Esophagus mucosa (tissue), 1 donor: ENCODE data around the gene ATXN1. TPM values are rescaled to one million over a fixed set of nuclear protein-coding genes. Genes with fewer than 3 reads are reported as not detected.
"Not testable (repeated sequence)": the region's sequence is repeated elsewhere in the genome, so short reads cannot be mapped to it uniquely, and the experiment has no call there.

Experiments
- ATAC-seq: fragments of 200-7000 bp; cut with Tn5 transposase; one replicate; pipeline ENCODE4 v1.9.1; 2020
- total RNA-seq: library from RNA; stranded (reverse); gene quantifications from one replicate; pipeline ENCODE4 v1.2.4, GENCODE V29; 2023
- donor health status: DM: yes; HTN: yes; CAD: no.

ATXN1 gene
- 29.3 TPM for total RNA-seq

DNA sequence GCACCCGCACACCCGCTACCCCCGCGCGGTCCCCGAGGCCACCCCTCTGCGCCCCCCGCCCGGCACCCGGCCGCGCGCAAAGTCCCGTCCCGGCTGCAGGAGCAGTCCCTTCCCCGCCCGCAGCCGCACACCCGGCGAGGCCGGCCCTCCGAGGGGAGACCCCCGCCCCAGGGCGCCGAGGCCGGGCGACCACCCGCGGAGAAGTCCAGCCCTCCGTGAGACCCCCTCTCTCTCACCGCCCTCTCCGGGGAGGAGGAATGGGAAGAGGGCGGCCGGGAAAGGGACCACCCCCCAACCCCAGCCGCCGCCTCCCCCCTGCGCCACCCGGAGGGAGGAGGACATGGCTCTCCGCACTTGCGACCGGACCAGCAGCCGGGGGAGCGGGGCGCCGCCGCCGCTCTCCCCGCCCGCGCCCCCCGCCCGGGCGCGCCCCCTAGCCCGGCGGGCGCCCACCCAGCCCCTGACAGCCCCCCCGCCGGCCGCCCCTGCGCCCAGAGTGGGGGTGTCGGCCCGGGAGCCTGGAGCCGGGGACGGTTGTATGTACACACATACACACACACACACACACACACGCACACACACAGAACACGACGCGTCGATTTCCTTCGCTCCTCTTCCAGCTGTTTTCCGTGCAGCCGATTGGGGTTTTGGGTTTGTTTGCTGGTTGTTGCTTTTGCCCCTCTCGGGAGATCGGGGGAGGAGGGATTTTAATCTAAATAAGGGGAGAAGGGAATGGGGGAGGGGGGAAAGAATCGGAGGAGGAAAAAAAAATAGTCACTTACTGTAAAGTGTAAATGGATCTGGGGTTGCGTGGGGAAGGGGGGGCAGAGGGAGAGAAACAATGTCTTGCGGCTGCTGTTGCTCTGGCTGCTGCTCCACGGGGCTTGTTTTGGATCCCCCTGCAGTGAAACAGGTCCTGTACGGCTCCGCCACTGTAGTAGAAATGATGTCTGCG lies at the start of gene ATXN1:
Gene ATXN1, minus strand, starts transcription at position 945 of the 955 bp plus-strand sequence.
- peak; percentile 16 for ATAC-seq

DNA sequence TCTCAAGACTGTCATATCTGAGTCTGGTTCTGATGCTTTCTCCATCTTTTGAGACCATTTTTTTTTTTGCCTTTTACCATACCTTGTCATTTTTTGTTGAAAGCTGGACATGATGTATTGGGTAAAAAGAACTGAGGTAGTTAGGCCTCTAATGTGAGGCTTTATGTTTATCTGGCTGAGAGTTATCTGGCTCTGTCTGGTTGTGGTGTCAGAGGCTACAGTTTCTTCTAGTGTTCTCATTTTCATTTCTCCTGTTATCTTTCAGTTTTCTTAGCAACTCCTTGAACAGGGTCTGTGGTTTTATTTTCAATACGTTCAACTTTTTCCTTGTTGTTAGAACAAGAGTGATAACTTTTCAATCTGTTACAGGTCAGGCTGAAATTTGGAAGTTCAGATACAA lies 49.2 kb upstream of the ATXN1 start:
- ATAC-seq: no peak

DNA sequence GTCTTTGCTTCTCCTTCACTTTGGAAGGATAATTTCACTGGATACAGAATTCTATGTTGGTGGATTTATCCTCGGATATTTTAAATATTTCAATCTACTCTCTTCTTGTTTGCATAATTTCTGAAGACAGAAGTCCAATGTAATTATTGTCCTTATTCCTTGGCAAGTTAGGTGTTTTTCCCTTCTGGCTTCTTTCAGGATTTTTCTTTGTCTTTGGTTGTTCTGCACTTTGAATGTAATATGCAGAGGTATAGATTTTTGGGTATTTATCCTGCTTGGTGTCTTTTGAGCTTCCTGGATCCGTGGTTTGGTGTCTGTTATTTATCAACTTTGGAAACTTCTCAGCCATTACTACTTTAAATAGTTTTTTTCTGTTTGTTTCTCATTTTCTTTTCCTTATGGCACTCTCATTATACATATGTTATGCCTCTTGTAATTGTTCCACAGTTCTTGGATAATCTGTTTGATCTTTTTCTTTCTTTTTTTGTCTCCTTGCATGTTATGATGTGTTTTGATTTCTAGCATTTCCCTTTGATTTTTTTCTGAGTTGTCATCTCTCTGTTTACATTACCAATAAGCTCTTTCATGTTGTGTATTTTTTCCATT lies 48.6 kb upstream of the ATXN1 start:
- no peak for ATAC-seq

DNA sequence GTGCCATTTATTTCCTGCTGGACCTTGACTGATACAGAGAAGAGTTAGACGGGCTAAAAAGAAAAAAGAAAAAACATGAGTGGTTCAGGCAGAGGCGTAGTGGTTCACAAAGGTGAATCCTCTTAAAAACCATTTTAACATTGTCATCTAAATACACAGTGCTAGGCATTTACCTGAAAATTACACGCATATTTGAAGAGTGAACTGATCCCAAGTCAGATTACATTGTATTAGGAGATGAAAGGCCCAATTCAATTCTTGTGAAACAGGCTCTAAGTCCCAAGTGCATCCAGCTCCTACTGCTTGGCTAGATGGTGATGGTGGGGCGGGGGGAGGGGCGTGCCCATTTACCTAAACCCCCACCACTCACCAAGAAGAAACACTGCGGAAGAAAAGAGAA lies 46.7 kb upstream of the ATXN1 start:
- ATAC-seq: no peak

- ATAC-seq: no peak
Measured at GRCh38 chr6:16806363-16806762, 45.1 kb upstream of the ATXN1 start.

- peak; percentile 75 for ATAC-seq
Measured at GRCh38 chr6:16805243-16805950, 44.1 kb upstream of the ATXN1 start.

DNA sequence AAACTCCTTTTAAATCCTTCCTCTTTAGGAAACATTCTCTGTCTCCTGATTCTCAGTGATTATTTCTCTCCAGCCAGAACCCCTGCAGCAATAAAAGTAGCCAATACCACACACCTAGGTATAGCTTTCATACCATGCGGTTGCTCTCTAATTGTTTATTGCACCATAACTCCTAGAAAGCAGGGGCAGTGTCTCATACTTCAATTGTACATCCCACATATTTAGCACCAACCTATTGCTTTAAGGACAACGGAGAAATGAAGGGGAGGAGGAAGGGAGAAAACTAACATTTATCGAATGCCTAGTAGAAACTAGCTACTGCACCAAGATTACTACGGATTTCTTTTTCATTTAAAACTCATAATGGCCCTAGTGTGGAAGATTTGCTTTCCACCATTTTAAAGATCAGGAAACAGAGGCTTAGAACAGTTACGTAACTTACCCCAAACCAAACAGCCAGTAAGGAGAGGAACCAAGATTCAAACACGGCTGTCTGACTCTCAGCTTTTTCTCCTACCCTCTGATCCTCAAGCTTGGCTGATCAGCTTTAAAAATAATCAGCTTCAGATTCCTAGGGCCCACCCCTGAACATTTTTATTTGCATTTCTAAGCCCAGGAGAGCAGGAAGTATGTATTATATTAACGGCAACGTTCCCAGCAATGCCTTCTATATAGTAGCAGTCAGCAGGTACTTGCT lies 43.4 kb upstream of the ATXN1 start:
- ATAC-seq: no peak

DNA sequence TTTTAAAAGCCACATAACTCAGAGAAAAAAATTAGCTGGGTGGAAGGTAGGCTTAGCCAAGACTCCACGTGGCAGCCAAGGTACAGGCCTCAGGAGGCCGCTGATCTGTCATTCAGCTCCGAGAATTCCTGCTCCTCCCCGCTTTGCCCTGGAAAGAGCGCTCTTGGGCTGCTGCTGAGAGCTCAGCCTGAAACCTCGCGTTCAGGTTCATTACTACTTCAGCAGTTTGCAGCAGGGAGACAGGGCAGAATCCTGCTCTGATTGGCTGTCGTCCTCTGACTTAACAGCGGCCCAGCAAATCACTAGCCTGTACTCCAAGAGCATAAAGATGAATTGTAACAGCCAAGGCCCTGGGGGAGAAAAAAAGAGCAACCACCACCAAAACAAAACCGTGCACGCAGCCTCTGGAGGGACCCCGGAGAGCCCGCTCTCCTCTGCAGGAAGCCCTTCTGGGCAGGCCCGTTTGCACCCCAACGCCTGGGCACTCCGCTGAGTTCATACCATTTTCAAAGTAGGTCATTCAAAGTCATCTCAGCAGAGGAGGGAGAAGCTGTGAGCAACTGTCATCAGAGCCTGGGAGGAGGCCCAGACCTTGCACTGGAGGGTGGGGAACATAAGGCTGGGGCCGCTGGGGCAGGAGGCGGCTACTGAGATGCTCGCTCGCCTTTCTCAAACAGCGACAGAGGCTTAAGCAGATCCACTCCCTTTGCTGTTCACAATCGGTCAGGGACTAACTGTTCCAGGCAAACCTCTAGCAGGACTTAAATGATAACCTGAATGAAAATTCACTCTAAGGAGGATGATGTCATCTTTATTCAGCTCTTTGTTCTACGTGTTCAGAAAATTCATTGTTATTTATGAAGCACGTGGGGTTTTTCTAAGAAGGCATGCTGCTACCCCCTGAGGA lies 42.3 kb upstream of the ATXN1 start:
- peak; percentile 15 for ATAC-seq

DNA sequence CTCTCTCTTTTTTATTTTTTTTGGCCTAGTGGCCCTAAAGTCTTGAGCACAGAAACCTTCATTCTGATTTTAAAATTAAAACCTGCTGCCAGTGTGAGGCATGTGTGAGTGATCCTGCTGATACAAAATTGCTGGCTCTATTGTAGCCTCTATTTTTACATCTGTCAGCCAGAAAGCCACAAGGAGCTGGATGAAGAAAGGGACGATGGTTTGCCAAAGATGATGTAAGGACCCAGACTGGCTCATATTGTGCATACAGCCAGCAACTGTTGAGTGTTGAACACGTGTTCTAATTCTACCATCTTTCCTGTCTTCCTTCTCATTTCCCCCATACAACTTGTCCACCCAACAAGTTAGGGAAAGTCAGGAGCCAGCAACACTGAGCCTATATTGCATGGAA lies 40.8 kb upstream of the ATXN1 start:
- no peak for ATAC-seq

DNA sequence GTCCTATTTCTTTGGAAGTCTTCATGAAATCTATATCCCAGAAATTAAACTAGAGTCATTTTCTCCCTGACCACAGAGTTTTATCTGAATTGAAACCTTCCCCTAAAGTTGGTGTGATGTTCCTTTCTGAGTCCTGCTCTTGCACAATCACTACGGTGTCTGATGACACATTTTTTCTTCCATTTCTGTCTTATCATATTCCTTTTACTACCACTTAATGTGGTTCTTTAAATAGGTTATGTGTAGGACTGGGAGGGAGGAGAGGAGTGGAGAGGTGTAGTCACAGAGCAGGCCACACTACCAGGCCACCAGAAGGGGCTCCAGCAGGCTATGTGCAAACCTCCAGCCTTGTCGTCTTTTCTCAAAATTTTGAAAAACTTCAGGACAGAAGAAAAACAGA lies 39.7 kb upstream of the ATXN1 start:
- ATAC-seq: no peak

DNA sequence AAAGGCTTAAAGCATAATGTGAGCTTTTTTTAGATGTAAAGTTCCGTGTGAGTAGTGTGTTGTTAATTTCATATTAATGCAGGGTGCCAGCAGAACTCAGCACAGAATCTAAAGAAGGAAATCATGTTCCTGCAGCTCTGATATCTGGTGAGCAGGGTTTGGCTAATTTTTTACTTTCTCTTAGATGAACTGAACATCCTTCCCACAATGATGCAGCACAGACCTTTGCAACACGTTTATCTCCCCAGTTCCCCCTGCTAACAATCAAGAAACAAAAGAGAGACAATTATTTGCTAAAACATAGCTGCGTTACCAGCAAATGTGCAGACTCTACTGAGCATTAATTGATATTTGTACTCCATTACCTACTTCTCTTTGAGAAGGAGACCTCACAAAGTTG lies 39.1 kb upstream of the ATXN1 start:
- ATAC-seq: no peak

GRCh38 chr6:16799279-16800193 lies 38.3 kb upstream of the ATXN1 start:
- ATAC-seq: no peak

DNA sequence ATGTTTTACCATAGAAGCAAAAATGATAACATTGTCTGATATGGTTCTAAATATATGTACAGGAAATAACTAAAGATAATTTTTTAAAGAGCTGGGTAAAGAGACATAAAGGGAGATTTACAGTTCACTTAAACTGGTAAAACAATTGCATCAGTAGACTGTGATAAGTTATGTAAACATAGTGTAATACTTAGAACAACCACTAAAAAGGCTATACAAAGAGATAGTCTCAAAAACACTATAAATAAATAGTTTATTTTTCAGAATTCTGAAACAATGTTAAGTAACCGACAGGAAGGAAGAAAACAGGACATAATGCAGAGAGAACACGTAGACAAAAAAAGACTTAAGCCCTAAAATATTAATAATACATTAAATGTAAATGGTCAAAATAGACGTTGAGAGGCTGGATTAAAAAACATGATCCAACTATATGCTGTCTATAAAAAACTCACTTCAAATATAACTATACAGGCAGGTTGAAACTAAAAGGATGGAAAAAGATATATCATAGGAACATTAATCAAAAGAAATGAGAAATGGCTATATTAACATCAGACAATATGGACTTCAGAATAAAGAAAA lies 32.7 kb upstream of the ATXN1 start:
- ATAC-seq: no peak

DNA sequence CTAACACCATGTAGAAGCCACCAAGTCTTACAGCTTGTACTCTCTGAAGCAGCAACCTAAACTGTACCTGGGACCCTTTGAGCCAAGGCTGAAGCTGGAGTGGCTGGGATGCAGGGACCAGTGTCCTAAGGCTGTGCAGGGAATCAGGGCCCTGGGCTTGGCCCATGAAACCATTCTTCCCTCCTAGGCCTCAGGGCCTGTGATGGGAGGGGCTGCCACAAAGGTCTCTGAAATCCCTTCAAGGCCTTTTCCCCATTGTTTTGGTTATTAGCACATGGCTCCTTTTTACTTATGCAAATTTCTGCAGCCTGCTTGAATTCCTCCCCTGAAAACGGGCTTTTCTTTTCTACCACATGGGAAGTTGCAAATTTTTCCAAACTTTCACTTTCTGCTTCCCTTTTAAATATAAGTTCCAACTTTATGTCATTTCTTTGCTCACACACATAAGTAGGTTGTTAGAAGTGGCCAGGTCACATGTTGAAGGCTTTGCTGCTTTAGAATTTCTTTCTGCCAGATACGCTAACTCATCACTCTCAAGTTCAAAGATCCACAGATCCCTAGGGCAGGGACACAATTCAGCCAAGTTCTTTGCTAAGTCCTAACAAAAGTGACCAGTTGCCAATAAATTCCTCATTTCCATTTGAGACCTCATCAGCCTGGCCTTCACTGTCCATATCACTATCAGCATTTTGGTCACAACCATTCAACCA lies 28.2 kb upstream of the ATXN1 start:
- no peak for ATAC-seq

DNA sequence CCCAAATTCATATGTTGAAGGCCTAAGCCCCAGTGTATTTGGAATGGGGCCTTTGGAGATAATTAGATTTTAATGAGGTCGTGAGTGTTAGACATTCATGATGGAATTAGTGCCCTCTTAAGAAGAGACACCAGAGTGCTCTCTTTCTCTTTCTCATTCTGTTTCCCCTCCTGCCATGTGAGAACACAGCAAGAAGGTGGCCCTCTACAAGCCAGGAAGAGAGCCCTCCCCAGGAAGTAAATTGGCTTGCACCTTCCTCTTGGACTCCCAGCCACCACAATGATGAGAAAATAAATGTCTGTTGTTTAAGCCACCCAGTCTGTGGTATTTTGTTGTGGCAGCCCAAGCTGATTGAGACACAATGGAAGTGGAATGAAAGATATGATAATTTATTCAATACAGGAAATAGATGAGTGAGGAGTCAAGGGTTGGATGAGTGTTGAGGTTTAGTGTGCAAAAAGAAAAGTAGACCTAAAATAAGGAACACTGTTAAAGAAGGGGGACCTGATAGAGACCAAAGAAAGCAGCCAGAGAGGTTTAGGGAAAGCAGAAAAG lies 25.9 kb upstream of the ATXN1 start:
- ATAC-seq: no peak

GRCh38 chr6:16785496-16785895 lies 24.2 kb upstream of the ATXN1 start:
- no peak for ATAC-seq

DNA sequence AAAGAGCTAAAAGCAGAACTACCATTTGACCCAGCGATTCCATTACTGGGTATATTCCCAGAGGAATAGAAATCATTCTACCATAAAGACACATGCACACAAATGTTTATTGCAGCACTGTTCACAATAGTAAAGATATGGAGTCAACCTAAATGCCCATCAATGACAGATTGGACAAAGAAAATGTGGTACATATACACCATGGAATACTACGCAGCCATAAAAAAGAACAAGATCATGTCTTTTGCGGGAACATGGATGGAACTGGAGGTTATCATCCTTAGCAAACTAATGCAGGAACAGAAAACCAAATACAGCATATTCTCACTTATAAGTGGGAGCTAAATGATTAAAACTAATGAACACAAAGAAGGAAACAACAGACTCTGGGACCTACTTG lies 23.7 kb upstream of the ATXN1 start:
- ATAC-seq: not testable (repeated sequence)

DNA sequence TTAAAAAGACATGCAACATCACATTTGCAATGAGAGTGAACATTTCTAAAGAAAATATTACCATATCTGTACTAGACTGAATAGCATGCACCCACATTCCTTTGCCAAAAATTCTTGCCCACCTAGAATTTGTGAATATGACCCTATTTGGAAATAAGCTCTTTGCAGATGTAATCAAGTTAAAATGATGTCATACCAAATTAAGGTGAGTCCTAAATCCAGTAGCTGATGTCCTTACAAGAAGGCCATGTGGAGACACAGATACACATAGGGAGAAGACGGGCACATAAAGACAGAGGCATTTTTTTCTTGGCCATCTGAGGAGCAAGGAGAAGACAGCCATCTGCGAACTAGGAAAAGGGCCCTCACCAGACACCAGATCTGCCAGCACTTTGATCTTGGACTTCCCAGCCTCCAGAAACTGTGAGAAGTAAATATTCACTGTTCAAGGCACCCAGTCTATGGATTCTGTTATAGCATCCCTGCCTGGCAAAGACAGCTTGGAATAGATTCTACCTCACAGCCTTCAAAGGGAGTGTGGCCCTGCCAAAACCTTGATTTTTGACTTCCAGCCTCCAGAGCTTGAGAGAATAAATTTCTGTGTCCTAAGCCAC lies 22.8 kb upstream of the ATXN1 start:
- ATAC-seq: no peak

DNA sequence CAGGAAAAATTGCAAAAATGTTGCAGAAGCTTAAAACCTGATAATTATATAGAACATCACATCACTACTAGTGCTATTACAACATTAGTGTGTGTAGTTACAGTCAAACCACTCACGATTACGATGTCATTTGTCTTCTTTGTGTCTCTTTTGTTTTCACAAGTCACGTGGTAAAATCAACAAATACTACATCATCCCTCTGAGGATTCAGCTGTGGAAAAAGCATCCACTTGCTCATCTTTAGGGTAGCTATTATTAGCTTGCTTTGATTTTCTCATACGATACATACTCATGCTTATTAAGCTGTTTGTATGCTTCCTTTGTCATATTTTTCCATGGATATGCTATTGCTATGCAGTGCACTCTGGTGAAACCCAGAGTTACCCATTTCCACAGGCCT lies 22.2 kb upstream of the ATXN1 start:
- no peak for ATAC-seq
